ENCODE measurements around the gene BATF. TPM values are rescaled to one million over a fixed set of nuclear protein-coding genes. Genes with fewer than 3 reads are reported as not detected.

BATF gene
- total and polyA plus RNA-seq, 2 experiments from 2014 or later: not detected

- TF ChIP-seq EZH2 (IDR thresholded peaks at IDR 0.05; ENCODE audit: low read depth, unreplicated experiment) (no peak), JUNB (IDR thresholded peaks at IDR 0.05; ENCODE audit: unreplicated experiment) (no peak), POLR2AphosphoS5 (IDR thresholded peaks at IDR 0.05; ENCODE audit: low read depth) (no peak), CREB1 (CRISPR knock-in tag; IDR thresholded peaks at IDR 0.05; ENCODE audit: low read depth) (no peak), EZH2phosphoT487 (IDR thresholded peaks at IDR 0.05; ENCODE audit: unreplicated experiment) (no peak), ZNF331 (CRISPR knock-in tag; IDR thresholded peaks at IDR 0.05; ENCODE audit: low read depth) (no peak), NANOG (IDR thresholded peaks at IDR 0.05; ENCODE audit: borderline replicate concordance) (no peak), STAT1 (IDR thresholded peaks at IDR 0.05; ENCODE audit: unreplicated experiment) (no peak)
- TF ChIP-seq, protein P1, sequence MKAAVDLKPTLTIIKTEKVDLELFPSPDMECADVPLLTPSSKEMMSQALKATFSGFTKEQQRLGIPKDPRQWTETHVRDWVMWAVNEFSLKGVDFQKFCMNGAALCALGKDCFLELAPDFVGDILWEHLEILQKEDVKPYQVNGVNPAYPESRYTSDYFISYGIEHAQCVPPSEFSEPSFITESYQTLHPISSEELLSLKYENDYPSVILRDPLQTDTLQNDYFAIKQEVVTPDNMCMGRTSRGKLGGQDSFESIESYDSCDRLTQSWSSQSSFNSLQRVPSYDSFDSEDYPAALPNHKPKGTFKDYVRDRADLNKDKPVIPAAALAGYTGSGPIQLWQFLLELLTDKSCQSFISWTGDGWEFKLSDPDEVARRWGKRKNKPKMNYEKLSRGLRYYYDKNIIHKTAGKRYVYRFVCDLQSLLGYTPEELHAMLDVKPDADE (IDR thresholded peaks at IDR 0.05): no peak
- TF ChIP-seq, protein P2, sequence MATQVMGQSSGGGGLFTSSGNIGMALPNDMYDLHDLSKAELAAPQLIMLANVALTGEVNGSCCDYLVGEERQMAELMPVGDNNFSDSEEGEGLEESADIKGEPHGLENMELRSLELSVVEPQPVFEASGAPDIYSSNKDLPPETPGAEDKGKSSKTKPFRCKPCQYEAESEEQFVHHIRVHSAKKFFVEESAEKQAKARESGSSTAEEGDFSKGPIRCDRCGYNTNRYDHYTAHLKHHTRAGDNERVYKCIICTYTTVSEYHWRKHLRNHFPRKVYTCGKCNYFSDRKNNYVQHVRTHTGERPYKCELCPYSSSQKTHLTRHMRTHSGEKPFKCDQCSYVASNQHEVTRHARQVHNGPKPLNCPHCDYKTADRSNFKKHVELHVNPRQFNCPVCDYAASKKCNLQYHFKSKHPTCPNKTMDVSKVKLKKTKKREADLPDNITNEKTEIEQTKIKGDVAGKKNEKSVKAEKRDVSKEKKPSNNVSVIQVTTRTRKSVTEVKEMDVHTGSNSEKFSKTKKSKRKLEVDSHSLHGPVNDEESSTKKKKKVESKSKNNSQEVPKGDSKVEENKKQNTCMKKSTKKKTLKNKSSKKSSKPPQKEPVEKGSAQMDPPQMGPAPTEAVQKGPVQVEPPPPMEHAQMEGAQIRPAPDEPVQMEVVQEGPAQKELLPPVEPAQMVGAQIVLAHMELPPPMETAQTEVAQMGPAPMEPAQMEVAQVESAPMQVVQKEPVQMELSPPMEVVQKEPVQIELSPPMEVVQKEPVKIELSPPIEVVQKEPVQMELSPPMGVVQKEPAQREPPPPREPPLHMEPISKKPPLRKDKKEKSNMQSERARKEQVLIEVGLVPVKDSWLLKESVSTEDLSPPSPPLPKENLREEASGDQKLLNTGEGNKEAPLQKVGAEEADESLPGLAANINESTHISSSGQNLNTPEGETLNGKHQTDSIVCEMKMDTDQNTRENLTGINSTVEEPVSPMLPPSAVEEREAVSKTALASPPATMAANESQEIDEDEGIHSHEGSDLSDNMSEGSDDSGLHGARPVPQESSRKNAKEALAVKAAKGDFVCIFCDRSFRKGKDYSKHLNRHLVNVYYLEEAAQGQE (IDR thresholded peaks at IDR 0.05; ENCODE audit: unreplicated experiment): no peak
Observed at GRCh38 chr14:75549169-75549568, 26.9 kb downstream of the BATF start (continued).

DNA sequence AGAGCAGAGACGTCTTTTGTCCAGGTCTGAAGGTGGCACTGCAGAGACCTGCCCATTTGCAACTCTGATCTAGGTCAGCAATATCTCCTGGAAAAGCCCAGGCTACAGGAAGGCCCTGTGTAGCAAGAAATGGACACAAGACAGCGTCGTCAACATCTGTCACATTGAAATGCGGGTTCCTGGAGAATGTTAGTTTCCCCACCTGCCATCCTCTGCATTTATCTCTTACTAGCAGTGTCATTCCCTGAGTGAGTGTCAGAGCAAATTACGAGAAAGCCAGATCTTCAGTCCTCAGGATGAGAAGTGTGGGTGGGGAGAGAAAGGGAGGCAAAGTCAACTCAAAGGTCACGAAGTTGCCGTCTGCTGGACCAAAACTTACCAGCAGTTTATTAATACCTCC lies 28.8 kb downstream of the BATF start:
- H3K27me3 ChIP-seq (ENCODE audit: insufficient read depth): no peaks in the 10 kb centered on the region
- H3K27ac ChIP-seq (ENCODE audit: low read depth): no peak overlapping the region
- no peak overlapping the region for H3K4me3 ChIP-seq
- H3K36me3 ChIP-seq (ENCODE audit: insufficient read depth): no peaks in the 10 kb centered on the region
- peaks cover 12% of the 10 kb centered on the region for H3K4me1 Mint-ChIP-seq
- H3K4me1 ChIP-seq (ENCODE audit: insufficient read depth): no peaks in the 10 kb centered on the region
- no peak overlapping the region for H3K27ac Mint-ChIP-seq
- peaks cover 6% of the 10 kb centered on the region for H3K9me2 ChIP-seq (ENCODE audit: insufficient read depth)
- H3K36me3 Mint-ChIP-seq (ENCODE audit: low read depth): no peaks in the 10 kb centered on the region
- peak overlapping the region; percentile 72; the same call in 1 of the 2 replicates for H2AFZ ChIP-seq
- H3K4me3 Mint-ChIP-seq: no peak overlapping the region
- H3K27me3 Mint-ChIP-seq (ENCODE audit: insufficient read depth, low read depth, poor library complexity): peaks cover 7% of the 10 kb centered on the region
- no peak for DNase-seq (ENCODE audit: low spot score)
- ATAC-seq: no peak
- no peak overlapping the region for H3K4me2 ChIP-seq
- no peaks in the 10 kb centered on the region for H3K9me3 Mint-ChIP-seq
- H3F3A ChIP-seq (replicated peaks; ENCODE audit: low read depth): no peaks in the 10 kb centered on the region
- no peaks in the 10 kb centered on the region for H3K79me2 ChIP-seq (replicated peaks; ENCODE audit: insufficient read depth)
- H4K20me1 ChIP-seq (replicated peaks; ENCODE audit: insufficient read depth): no peaks in the 10 kb centered on the region
- TF ChIP-seq CTCF (conservative IDR thresholded peaks at IDR 0.05; ENCODE audit: low read depth in 2 of 2) (no peak), POLR2AphosphoS5 (IDR thresholded peaks at IDR 0.05; ENCODE audit: low read depth) (no peak), JUNB (IDR thresholded peaks at IDR 0.05; ENCODE audit: unreplicated experiment) (no peak), NANOG (IDR thresholded peaks at IDR 0.05; ENCODE audit: borderline replicate concordance) (no peak), EZH2phosphoT487 (IDR thresholded peaks at IDR 0.05; ENCODE audit: unreplicated experiment) (no peak), ZNF331 (CRISPR knock-in tag; IDR thresholded peaks at IDR 0.05; ENCODE audit: low read depth) (no peak), ZNF114 (CRISPR knock-in tag; IDR thresholded peaks at IDR 0.05) (no peak), ZNF462 (CRISPR knock-in tag; IDR thresholded peaks at IDR 0.05) (no peak)

Measured in GM23338 (cell line).